OCI-LY3 (cell line): ENCODE data around the gene LAMA4.

Experiments used
- H2AFZ ChIP-seq: fragments of 200-600, 300-600 bp; shearing (Covaris generic); 2 replicates; pipeline ENCODE4 v1.6.0; 2014; ENCODE audit warnings: antibody characterized with exemption, low read depth, low read length
- H3K27ac ChIP-seq: fragments of 200-600, 300-600 bp; sonication (generic); 2 replicates; pipeline ENCODE4 v1.5.1; 2014; ENCODE audit warnings: mild to moderate bottlenecking, low read length, moderate library complexity, mixed read lengths
- H3K27me3 ChIP-seq: fragments of 200-600, 300-600 bp; sonication (generic); 2 replicates; pipeline ENCODE4 v1.6.1; 2014; ENCODE audit warnings: low read depth, low read length, mixed read lengths
- H3K36me3 ChIP-seq: fragments of 200-600, 300-600 bp; sonication (generic); replicated peaks from 2 replicates; pipeline ENCODE3; 2014; ENCODE audit warnings: low read depth, low read length, mixed read lengths
- H3K4me1 ChIP-seq: fragments of 300-600, 200-600 bp; sonication (generic); 2 replicates; pipeline ENCODE4 v1.6.1; 2014; ENCODE audit warnings: low read length, mixed read lengths
- H3K4me2 ChIP-seq: fragments of 200-600, 300-600 bp; sonication (generic); 2 replicates; pipeline ENCODE4 v1.6.1; 2014; ENCODE audit warnings: low read length, mixed read lengths
- H3K4me3 ChIP-seq: fragments of 300-600, 200-600 bp; sonication (generic); 2 replicates; pipeline ENCODE4 v1.5.1; 2014; ENCODE audit warnings: antibody characterized with exemption, mild to moderate bottlenecking, low read length, moderate library complexity
- H3K79me2 ChIP-seq: fragments of 300-600, 200-600 bp; shearing (Covaris generic); 2 replicates; pipeline ENCODE4 v1.6.1; 2014; ENCODE audit warnings: mild to moderate bottlenecking, low read length, mixed read lengths
- H3K9ac ChIP-seq: fragments of 300-600, 200-600 bp; shearing (Covaris generic); 2 replicates; pipeline ENCODE4 v1.6.0; 2014; ENCODE audit warnings: mild to moderate bottlenecking, low read length, moderate library complexity
- H3K9me3 ChIP-seq: fragments of 200-600, 300-600 bp; shearing (Covaris generic); 2 replicates; pipeline ENCODE4 v1.6.1; 2014; ENCODE audit warnings: low read length, mixed read lengths; ENCODE audit not compliant: insufficient read depth
- H4K20me1 ChIP-seq: fragments of 200-600, 300-600 bp; sonication (generic); 2 replicates; pipeline ENCODE4 v1.6.1; 2016; ENCODE audit warnings: low read length, mixed read lengths; ENCODE audit not compliant: insufficient read depth
- CTCF ChIP-seq: fragments of 200-600, 300-600 bp; sonication (generic); IDR thresholded peaks from 2 replicates; pipeline ENCODE4 v1.5.1; 2014; ENCODE audit warnings: antibody characterized with exemption, low read length, low read depth
- EZH2phosphoT487 ChIP-seq: fragments of 200-600 bp; shearing (Covaris generic); IDR thresholded peaks from 2 replicates; pipeline ENCODE4 v1.6.1; 2018; ENCODE audit warnings: antibody characterized with exemption, mixed run types, low read depth

The LAMA4 gene

GRCh38 chr6:112160745-112161144, 93.6 kb downstream of the LAMA4 start:
- H3K4me1 ChIP-seq, result peaks cover 17% of the 10 kb centered on the region
- peaks cover 10% of the 10 kb centered on the region for H3K27me3 ChIP-seq
- no peaks in the 10 kb centered on the region for H3K36me3 ChIP-seq
- no peaks in the 10 kb centered on the region for H4K20me1 ChIP-seq
- H2AFZ ChIP-seq, result no peak overlapping the region
- no peak overlapping the region for H3K27ac ChIP-seq
- H3K9me3 ChIP-seq, result no peaks in the 10 kb centered on the region
- no peak overlapping the region for H3K4me2 ChIP-seq
- H3K9ac ChIP-seq, result no peak overlapping the region
- no peak overlapping the region for H3K4me3 ChIP-seq
- no peak for TF ChIP-seq EZH2phosphoT487
- H3K79me2 ChIP-seq, result no peaks in the 10 kb centered on the region

GRCh38 chr6:112156668-112157067, 97.7 kb downstream of the LAMA4 start:
- Histone ChIP-seq H4K20me1 (no peaks in the 10 kb centered on the region), H3K4me3 (no peak overlapping the region), H3K9ac (no peak overlapping the region), H3K4me2 (no peak overlapping the region), H3K4me1 (peaks cover 39% of the 10 kb centered on the region), H3K36me3 (no peaks in the 10 kb centered on the region), H2AFZ (no peak overlapping the region), H3K27me3 (peaks cover 4% of the 10 kb centered on the region; the same call in 1 of the 2 replicates), H3K9me3 (no peaks in the 10 kb centered on the region), H3K27ac (no peak overlapping the region), H3K79me2 (no peaks in the 10 kb centered on the region)
- no peak for TF ChIP-seq CTCF
- TF ChIP-seq EZH2phosphoT487, result no peak

GRCh38 chr6:112155886-112156285, 98.5 kb downstream of the LAMA4 start:
- Histone ChIP-seq H3K4me2 (no peak overlapping the region), H3K27ac (no peak overlapping the region), H4K20me1 (no peaks in the 10 kb centered on the region), H3K27me3 (peaks cover 4% of the 10 kb centered on the region; the same call in 1 of the 2 replicates), H3K36me3 (no peaks in the 10 kb centered on the region), H3K4me1 (peaks cover 39% of the 10 kb centered on the region), H2AFZ (no peak overlapping the region), H3K9me3 (no peaks in the 10 kb centered on the region), H3K79me2 (no peaks in the 10 kb centered on the region), H3K9ac (no peak overlapping the region), H3K4me3 (no peak overlapping the region)
- TF ChIP-seq EZH2phosphoT487, result no peak
- no peak for TF ChIP-seq CTCF

- H3K4me2 ChIP-seq, result no peak overlapping the region
- H3K79me2 ChIP-seq, result no peaks in the 10 kb centered on the region
- H3K4me3 ChIP-seq, result no peak overlapping the region
- H2AFZ ChIP-seq, result no peak overlapping the region
- no peaks in the 10 kb centered on the region for H4K20me1 ChIP-seq
- no peak overlapping the region for H3K9ac ChIP-seq
- no peak overlapping the region for H3K27ac ChIP-seq
- TF ChIP-seq CTCF, result no peak
- no peak for TF ChIP-seq EZH2phosphoT487
- H3K36me3 ChIP-seq, result no peaks in the 10 kb centered on the region
- H3K9me3 ChIP-seq, result no peaks in the 10 kb centered on the region
- peaks cover 40% of the 10 kb centered on the region for H3K4me1 ChIP-seq
- H3K27me3 ChIP-seq, result peaks cover 3% of the 10 kb centered on the region; the same call in 1 of the 2 replicates
Observed at GRCh38 chr6:112154711-112155110, 99.7 kb downstream of the LAMA4 start.
